Lung (tissue), 12 donors: ENCODE results near the gene DNAH17. TPM values are rescaled to one million over a fixed set of nuclear protein-coding genes. Genes with fewer than 3 reads are reported as not detected.

Source experiments
- ATAC-seq: fragments of 200-7000 bp; cut with Tn5 transposase; one replicate; pipeline ENCODE4 v1.9.1; 2020; ENCODE audit warnings: moderate number of reproducible peaks; ENCODE audit not compliant: insufficient read depth, low FRiP score
- DNase-seq, 3 donors: peaks; one replicate each; pipeline ENCODE4 v3.0.0-alpha.2; 2013 to 2017
- H3K27ac ChIP-seq, 2 donors: one replicate each; pipeline ENCODE4 v1.5.1; 2013; ENCODE audit warnings: mild to moderate bottlenecking in 2 of 2, moderate library complexity in 2 of 2, control low read depth in 1 of 2, inconsistent platforms in 1 of 2, low read depth in 1 of 2, low read length in 1 of 2
- H3K27me3 ChIP-seq, 3 donors: one replicate each; pipeline ENCODE4 v1.5.1; 2013; ENCODE audit warnings: low read length in 2 of 3; ENCODE audit not compliant: control insufficient read depth in 3 of 3, insufficient read depth in 3 of 3
- H3K36me3 ChIP-seq, 4 donors: one replicate each; pipeline ENCODE4 v1.5.1; 2013; ENCODE audit warnings: low read length in 4 of 4, mild to moderate bottlenecking in 1 of 4, moderate library complexity in 1 of 4; ENCODE audit not compliant: control insufficient read depth in 4 of 4, insufficient read depth in 4 of 4
- H3K4me1 ChIP-seq, 5 donors: one replicate each; pipeline ENCODE4 v1.5.1; 2013; ENCODE audit warnings: low read length in 5 of 5, mild to moderate bottlenecking in 2 of 5, moderate library complexity in 1 of 5; ENCODE audit not compliant: control insufficient read depth in 5 of 5, insufficient read depth in 5 of 5
- H3K4me3 ChIP-seq: one replicate; pipeline ENCODE4 v1.5.1; 2013; ENCODE audit warnings: mild to moderate bottlenecking, control low read depth, moderate library complexity
- H3K9ac ChIP-seq, 2 donors: one replicate each; pipeline ENCODE4 v1.5.1; 2013; ENCODE audit warnings: low read length in 2 of 2, control low read depth in 1 of 2; ENCODE audit not compliant: insufficient read depth in 1 of 2
- H3K9me3 ChIP-seq, 4 donors: one replicate each; pipeline ENCODE4 v1.5.1; 2013; ENCODE audit warnings: low read length in 3 of 4, mild to moderate bottlenecking in 1 of 4, moderate library complexity in 1 of 4; ENCODE audit not compliant: control insufficient read depth in 4 of 4, insufficient read depth in 3 of 4
- WGBS, 2 donors: extraction: QIAGEN DNeasy Blood & Tissue Kit; methylation state at CpG; one replicate each; pipeline ENCODE4 v1.1.7; 2013; 5-methylcytosine and 5-hydroxymethylcytosine counted together
- polyA plus RNA-seq, 2 donors: library from polyadenylated mRNA; stranded (reverse); fragments of 200-250 nt; gene quantifications; one replicate each; pipeline ENCODE4 v1.2.1, GENCODE V29; 2013
- total RNA-seq, 2 donors: library from RNA; depleted of rRNA in 1 of 2; stranded (reverse); fragments of >200 nt in 1 of 2; gene quantifications; one replicate each; pipeline ENCODE4 v1.2.1, GENCODE V29; 2014 to 2021
- TF ChIP-seq, protein P1 (sequence below): IDR thresholded peaks from 2 replicates; pipeline ENCODE4 v1.5.1; 2012; ENCODE audit warnings: mild to moderate bottlenecking; ENCODE audit errors: control extremely low read depth, extremely low read depth
- donor health status: control.
- donor health status: control.
- donor health status: Bipolar disorder and iron deficiency.
- donor health status: healthy.
- donor health status: DM: yes; HTN: yes; CAD: no.

DNAH17 gene
- total and polyA plus RNA-seq, 4 donors, result 0.44 to 1.6 (median 1.2) TPM

DNA sequence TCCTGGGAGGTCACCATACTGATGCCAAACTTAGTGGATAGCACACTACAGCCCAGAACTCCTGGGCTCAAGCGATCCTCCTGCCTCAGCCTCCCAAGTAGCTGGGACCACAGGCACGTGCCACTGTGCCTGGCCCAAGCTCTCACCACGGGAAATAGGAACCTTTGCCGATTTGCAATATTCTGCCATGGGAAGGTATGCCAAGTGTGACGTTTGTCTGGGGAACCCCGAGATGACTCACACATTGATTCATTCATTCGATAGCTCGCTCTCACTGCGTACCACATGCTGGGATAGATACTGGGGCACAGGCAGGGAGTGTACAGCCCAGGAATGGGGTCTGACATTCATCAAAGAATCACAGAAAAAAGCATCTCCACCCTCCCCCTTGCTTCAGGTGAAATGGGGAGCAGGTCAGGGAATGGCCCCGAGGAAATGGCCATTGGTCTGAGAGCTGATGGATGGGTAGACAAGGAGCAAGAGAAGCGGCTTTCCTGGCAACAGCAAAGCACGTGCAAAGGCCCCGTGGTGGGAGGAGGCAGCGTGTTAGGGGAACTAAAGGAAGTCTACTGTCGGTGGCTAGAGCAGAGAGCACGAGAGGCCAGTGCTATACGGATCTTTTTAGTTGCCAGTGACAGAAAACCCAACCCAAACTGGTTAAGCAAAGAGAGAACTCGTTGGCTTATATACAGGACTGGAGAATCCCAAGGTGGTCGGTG lies 44.1 kb downstream of the DNAH17 start:
- WGBS, 2 donors, result 88 to 90% methylated on average over 19 of the region's 19 CpGs
- no peak overlapping the region for H3K9ac ChIP-seq
- H3K27ac ChIP-seq, result no peak overlapping the region
- peaks cover 0 to 18% (median 6%) of the 10 kb centered on the region in 5 donors for H3K4me1 ChIP-seq
- H3K36me3 ChIP-seq, result no peaks in the 10 kb centered on the region
- no peak overlapping the region for H3K4me3 ChIP-seq
- H3K27me3 ChIP-seq, result no peaks in the 10 kb centered on the region
- no peaks in the 10 kb centered on the region for H3K9me3 ChIP-seq
- DNase-seq, result no peak
- no peak for ATAC-seq
- TF ChIP-seq, protein P1, sequence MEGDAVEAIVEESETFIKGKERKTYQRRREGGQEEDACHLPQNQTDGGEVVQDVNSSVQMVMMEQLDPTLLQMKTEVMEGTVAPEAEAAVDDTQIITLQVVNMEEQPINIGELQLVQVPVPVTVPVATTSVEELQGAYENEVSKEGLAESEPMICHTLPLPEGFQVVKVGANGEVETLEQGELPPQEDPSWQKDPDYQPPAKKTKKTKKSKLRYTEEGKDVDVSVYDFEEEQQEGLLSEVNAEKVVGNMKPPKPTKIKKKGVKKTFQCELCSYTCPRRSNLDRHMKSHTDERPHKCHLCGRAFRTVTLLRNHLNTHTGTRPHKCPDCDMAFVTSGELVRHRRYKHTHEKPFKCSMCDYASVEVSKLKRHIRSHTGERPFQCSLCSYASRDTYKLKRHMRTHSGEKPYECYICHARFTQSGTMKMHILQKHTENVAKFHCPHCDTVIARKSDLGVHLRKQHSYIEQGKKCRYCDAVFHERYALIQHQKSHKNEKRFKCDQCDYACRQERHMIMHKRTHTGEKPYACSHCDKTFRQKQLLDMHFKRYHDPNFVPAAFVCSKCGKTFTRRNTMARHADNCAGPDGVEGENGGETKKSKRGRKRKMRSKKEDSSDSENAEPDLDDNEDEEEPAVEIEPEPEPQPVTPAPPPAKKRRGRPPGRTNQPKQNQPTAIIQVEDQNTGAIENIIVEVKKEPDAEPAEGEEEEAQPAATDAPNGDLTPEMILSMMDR, result no peak

DNA sequence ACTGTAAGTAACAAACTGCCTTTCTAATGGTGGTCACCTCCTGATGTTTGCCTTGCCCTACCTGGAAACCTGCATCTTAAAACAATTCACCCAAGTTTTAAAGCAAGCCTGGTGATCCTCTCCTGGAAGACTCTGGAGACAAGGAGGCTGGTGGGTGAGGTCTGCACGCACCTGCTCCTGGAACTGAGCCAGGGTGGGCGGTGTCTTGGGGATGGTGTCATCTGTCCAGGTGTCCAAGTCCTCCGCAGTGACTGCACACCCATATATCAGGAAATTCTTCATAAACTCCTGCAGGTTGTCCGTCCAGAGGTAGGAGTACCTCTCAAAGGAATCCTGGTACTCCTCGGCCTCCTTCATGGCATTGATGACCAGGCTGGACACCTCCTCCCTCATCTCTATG lies 44.9 kb downstream of the DNAH17 start:
- Histone ChIP-seq H3K4me1 (peaks cover 0 to 18% (median 6%) of the 10 kb centered on the region in 5 donors), H3K27ac (no peak overlapping the region), H3K36me3 (no peaks in the 10 kb centered on the region), H3K27me3 (no peaks in the 10 kb centered on the region), H3K4me3 (no peak overlapping the region), H3K9me3 (no peaks in the 10 kb centered on the region), H3K9ac (no peak overlapping the region)
- no peak for ATAC-seq
- TF ChIP-seq, protein P1, result no peak
- 72 to 96% methylated on average over 5 of the region's 5 CpGs for WGBS, 2 donors
- DNase-seq, result no peak

DNA sequence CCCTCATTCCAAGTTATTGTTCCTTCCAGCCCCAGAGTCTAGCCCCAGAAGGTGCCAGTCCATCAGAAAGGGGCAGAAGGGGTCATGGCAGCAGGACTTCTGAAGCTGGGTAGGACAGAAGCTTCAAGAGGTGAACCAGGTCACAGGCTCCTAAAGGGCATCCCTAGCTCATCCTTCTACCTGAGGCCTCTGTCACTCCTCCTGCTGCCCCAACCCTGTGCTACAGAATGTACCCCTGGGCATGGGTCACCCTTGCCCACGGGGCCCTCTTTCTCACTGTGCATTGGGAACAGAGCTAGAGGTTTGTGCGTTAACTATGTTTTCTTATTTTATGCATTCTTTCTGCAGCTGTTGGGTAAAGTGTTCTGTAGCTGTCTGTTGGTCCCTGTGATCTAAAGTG lies 46.5 kb downstream of the DNAH17 start:
- DNase-seq, result no peak
- peak overlapping the region in 1 of 2 donors; percentile 68 for H3K27ac ChIP-seq
- no peak for ATAC-seq
- H3K27me3 ChIP-seq, result no peaks in the 10 kb centered on the region
- H3K9ac ChIP-seq, result no peak overlapping the region
- H3K9me3 ChIP-seq, result no peaks in the 10 kb centered on the region
- no peaks in the 10 kb centered on the region for H3K36me3 ChIP-seq
- peaks cover 0 to 18% (median 6%) of the 10 kb centered on the region in 5 donors for H3K4me1 ChIP-seq
- 86 to 91% methylated on average over 2 of the region's 2 CpGs for WGBS, 2 donors
- no peak overlapping the region for H3K4me3 ChIP-seq
- TF ChIP-seq, protein P1, result no peak
